Measurements from ENCODE around the gene LRBA. TPM values are rescaled to one million over a fixed set of nuclear protein-coding genes. Genes with fewer than 3 reads are reported as not detected.

The LRBA gene
- total RNA-seq: 10 to 100 TPM; 48.8 to 51.0 TPM

GRCh38 chr4:151014521-151015458 is at the start of gene LRBA:
TSS of gene LRBA (minus strand) at chr4:151015284. CDS start at chr4:151014642, 642 bp downstream.

GRCh38 chr4:150582146-150582872 is 432.8 kb downstream of the LRBA start, which contains the start of gene MAB21L2:
TSS of gene MAB21L2 (plus strand) at chr4:150582151. CDS start at chr4:150583030, 879 bp downstream.

Other genes with a start within 250 kb of the LRBA start
- 1,000 to 10,000 TPM; 2,861 to 2,963 TPM for gene RPS3A, start 84.3 kb upstream of the LRBA start, total RNA-seq

Measured in activated naive CD4-positive, alpha-beta T cell treated with anti-CD3 and anti-CD28 coated beads, Interleukin-2, amount 10 ng/mL, durations not matched to agents 5 hours and 36 hours (primary cell).